HG02759 (cell line): Measurements from ENCODE around the gene SV2C.
"Not testable (repeated sequence)": the region's sequence is repeated elsewhere in the genome, so short reads cannot be mapped to it uniquely, and the experiment has no call there.

Experiments used
- ATAC-seq: cut with Tn5 transposase; IDR thresholded peaks from one replicate; pipeline ENCODE4 v1.9.1; 2021; ENCODE audit warnings: mild to moderate bottlenecking, moderate library complexity; ENCODE audit not compliant: unreplicated experiment

The SV2C gene

DNA sequence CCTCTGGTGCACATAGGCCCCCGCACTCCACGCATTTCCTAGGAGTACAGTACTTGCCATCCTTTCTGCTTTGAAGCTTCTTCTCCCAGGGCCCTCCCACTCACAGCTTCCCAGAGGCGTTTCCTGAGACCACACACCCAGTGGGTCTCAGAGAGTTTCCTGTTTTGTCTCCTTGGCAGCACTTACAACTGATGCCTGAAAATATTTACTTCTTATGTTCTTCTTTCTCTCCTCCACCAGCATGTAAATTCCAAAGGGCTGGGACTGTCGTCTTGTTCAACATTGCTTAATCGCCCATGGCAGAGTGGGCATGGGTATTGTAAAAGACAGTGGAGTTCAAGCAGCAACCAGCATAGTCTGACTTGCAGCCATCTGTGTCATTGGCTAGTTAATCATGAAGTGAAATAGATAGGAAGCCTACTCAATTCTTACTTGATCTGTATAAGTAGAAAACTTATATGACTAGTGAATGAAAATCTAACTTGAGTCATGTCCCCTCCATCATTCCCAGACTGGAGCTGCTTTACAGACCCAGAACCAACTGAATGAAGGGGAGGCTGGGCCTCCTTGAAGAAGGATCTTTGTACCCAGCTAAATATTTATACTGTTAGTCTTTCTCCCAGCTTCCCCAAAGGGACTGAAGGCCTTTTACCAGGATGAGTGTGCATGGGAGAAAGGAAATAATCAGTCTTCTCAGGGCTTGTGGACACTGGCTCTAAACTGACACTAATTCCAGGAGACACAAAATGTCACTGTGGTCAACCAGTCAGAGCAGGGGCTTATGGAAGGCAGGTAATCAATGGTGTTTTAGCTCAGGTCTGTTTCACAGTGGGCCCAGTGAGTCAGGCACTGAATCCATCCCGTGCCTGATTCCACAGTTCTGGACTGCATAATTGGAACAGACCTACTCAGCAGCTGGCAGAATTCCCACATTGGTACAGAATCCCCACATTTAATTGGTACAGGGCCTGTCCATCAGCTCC, 116.4 kb downstream of the SV2C start:
- no peak for ATAC-seq

GRCh38 chr5:76202182-76202581, 119.0 kb downstream of the SV2C start:
- ATAC-seq, result no peak

DNA sequence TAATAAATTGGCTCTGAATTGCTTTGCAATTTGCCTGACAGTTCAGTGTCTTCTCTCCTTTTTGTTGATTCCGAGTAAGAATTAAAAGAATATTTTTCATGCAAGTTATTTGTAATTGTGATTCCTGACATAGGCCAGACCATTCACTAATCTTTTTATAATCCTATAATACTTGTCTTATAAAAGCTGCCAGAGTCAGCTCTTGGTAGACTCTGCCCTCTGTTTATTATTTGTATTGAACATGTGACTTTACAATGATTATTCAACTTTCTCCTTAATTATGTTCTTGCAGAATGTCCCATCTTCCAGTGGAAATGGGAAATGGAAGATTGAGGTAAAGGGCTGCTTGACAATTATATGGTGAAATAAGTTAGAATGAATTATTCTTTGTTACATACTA, 121.0 kb downstream of the SV2C start:
- ATAC-seq, result no peak

DNA sequence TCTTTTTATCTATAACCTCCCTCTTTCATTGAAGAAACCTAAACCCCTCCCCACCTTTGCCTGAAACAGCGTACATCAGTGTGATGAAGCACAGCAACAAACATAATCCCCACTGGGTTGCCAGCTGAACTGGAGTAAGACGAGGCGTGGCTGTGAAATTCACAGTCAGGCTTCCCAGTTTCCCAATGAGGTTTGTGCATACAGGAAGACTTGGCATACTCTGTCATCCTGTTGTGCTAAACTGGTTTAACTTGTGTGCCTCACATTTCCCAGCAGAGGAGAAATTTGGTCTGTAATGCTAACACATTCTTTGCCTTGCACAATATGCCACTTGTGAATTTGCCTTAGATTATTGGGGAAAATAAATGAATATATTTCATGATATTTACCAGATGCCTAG, 121.5 kb downstream of the SV2C start:
- no peak for ATAC-seq

DNA sequence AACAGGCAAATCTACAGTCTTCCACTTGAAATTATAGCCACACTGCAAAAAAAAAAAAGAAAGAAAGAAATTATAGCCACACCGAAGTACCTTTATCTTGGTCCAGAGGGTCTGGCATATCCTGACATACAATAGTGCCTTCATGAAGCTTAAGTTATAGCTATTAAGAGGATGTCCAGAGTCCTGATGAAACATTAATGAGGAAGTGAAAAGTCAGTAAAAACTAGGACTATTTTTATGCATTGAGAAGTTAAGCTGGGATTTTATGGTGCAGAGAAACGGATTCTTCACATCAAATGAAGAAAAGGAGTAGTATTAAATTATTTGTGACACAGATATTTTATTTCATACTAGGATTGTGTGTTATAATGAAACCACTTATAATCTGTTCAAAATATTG, 123.9 kb downstream of the SV2C start:
- ATAC-seq, result no peak

- no peak for ATAC-seq
Observed at GRCh38 chr5:76209297-76209696, 126.1 kb downstream of the SV2C start.

DNA sequence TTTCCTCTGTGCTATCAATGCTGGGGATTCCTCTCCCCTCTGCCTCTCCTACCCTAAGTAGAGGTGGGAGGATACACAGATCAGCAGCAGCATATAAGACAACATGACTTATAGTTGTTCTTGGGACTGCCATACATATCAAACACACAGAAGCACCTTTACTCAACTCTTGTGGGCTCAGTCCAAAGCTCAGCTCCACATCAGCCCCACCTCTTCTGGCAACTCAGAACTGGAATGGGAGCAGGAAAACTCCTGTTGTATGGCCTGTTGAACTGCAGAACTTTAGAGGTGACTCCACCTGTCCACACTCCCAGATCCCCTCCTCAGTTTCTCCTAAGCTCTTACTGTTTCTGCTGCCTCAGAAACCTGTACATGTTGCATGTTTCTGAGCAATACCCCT, 127.8 kb downstream of the SV2C start:
- no peak for ATAC-seq

DNA sequence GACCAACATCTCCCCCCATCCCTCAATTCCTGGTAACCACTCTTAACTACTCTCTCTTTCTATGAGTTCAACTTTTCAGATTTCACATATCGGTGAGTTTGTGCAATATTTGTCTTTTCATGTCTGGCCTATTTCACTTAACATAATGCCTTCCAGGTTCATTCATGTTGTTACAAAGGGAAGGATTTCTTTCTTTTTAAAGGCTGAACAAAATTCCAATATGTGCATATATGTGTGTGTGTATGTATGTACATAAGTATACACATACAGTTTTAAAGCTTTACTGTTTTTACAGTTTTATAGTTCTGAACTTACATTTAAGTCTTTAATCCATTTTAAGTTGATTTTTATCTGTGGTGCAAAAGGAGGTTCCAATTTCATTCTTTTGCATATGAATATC, 130.7 kb downstream of the SV2C start:
- no peak for ATAC-seq

- ATAC-seq, result no peak
Observed at GRCh38 chr5:76216748-76217147, 133.6 kb downstream of the SV2C start.

DNA sequence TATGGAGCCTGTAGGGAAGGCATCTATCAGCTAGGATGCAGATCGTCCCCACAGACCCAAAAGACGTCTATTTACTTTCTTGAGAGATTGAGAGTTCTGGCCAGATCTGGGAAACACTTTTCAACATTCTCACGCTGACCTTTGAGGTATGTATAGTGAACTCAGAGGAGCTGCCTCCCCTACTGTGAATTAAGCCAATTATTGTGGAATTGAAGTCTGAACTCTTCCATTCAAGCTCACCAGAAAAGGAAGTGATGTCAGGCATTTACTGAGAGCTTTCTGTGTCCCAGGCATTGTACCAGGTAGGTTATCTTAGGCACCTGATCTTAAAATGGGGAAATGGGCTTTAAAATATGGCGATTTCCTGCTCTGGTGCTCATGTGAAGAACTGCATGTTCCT, 136.5 kb downstream of the SV2C start:
- no peak for ATAC-seq

- ATAC-seq, result no peak
Observed at GRCh38 chr5:76221311-76221710, 138.1 kb downstream of the SV2C start.

- ATAC-seq, result no peak
Observed at GRCh38 chr5:76222318-76222717, 139.1 kb downstream of the SV2C start.

GRCh38 chr5:76223696-76224095, 140.5 kb downstream of the SV2C start:
- no peak for ATAC-seq

GRCh38 chr5:76224898-76225297, 141.7 kb downstream of the SV2C start:
- no peak for ATAC-seq

DNA sequence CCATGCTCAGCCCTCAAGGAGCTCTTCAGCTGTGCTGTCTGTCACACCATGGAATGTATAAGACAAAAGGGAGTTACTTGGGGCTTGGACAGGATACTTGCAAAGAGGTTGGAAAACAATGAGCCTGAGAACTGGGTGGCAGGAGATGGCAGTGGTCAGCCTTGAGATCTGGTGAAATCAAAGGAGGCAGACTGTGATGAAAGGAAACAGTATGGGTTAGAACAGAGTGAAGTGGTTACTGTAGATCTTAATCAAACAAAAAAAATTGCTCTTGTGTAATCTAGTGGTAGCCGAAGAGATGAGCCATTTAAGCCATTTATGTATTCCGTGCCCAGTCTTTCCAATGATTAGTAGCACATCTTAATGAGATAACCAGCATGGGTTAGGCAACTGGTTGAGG, 142.2 kb downstream of the SV2C start:
- no peak for ATAC-seq

- no peak for ATAC-seq
Observed at GRCh38 chr5:76229900-76230299, 146.7 kb downstream of the SV2C start.

- no peak for ATAC-seq
Observed at GRCh38 chr5:76230711-76231285, 147.6 kb downstream of the SV2C start.

DNA sequence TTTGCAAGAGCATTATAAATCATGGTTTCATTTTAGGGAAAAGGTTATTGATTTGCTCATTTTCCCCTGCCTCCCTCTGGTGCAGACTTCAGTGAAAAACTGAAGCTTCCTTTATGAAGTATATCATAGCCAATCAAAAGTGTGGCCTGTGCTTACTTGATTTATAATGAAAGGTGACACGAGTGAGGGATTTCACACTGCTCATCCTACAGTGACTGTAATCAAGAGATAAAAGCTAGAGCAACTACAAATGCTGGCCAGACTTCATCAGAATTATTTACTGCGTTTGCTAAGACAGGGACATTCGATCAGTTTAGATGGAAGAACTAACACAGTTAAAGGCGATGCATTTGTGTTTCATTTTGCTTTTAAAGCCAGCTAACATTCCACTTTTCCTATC, 151.5 kb downstream of the SV2C start:
- no peak for ATAC-seq

DNA sequence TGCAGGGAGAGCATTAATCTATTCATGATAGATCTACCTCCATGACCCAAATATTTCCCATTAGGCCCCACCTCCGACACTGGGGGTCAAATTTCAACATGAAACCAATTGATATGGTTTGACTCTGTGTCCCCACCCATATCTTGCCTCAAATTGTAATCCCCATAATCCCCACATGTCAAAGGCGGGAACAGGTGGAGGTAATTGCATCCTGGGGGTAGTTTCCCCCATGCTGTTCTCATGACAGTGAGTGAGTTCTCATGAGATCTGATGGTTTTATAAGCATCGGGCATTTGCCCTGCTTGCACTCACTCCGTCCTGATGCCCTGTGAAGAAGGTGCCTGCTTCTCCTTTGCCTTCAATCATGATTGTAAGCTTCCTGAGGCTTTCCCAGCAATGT, 153.5 kb downstream of the SV2C start:
- no peak for ATAC-seq

- no peak for ATAC-seq
Observed at GRCh38 chr5:76240336-76240735, 157.2 kb downstream of the SV2C start.

- ATAC-seq, result not testable (repeated sequence)
Observed at GRCh38 chr5:76242155-76242554, 159.0 kb downstream of the SV2C start.

GRCh38 chr5:76245590-76245989, 162.4 kb downstream of the SV2C start:
- ATAC-seq, result no peak
